Bronchial epithelial cell (primary cell): Measurements from ENCODE around the gene LCLAT1. TPM values are rescaled to one million over a fixed set of nuclear protein-coding genes. Genes with fewer than 3 reads are reported as not detected.
"Not testable (repeated sequence)": the region's sequence is repeated elsewhere in the genome, so short reads cannot be mapped to it uniquely, and the experiment has no call there.

ENCODE experiments used
- DNase-seq: peaks from one replicate; pipeline ENCODE4 v3.0.0-alpha.2; 2010; ENCODE audit warnings: low read depth
- FAIRE-seq: peaks from 2 replicates; lab custom pipeline; 2011; peaks lifted over from hg19 to GRCh38; lab: Jason Lieb, UNC
- H3K27me3 ChIP-seq: 2 replicates; pipeline ENCODE4 v1.5.1; 2011; ENCODE audit warnings: low read length; ENCODE audit not compliant: control insufficient read depth, insufficient read depth
- H3K36me3 ChIP-seq: 2 replicates; pipeline ENCODE4 v1.5.1; 2011; ENCODE audit warnings: low read length; ENCODE audit not compliant: control insufficient read depth, insufficient read depth
- H3K4me3 ChIP-seq: 2 replicates; pipeline ENCODE4 v1.5.1; 2011; ENCODE audit warnings: mild to moderate bottlenecking, low read depth, low read length, control low read depth
- total RNA-seq: library from RNA; depleted of rRNA; stranded (reverse); fragments of >200 nt; gene quantifications from 2 replicates; pipeline ENCODE4 v1.2.1, GENCODE V29; 2014
- TF ChIP-seq, protein P1 (sequence below): IDR thresholded peaks from 2 replicates; pipeline ENCODE4 v1.5.1; 2011; ENCODE audit warnings: mild to moderate bottlenecking, moderate library complexity, low read length, control low read depth, inconsistent platforms; ENCODE audit not compliant: insufficient read depth, severe bottlenecking

LCLAT1 gene
- total RNA-seq, 1 donor from 2014 or later, result 8.7 TPM

DNA sequence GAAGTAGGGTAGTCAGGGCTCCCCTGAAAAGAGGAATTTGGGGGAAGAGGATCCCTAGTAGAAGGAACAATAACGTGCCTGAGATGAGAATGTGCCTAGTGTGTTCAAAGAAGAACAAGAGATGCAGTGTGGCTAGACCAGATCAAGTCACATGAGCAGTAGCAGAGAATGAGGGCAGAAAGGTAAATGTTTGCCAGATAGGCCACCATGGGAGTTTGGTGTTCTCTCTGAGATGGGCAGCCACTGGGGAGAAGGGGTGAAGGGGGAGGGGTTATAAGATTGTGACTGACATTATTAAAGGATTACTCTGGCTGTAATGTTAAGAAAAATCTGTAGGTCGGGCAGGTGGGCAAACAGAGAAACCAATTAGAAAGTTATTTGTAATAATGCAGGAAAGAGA is 166.0 kb downstream of the LCLAT1 start:
- H3K27me3 ChIP-seq, result no peaks in the 10 kb centered on the region
- H3K4me3 ChIP-seq, result no peak overlapping the region
- TF ChIP-seq, protein P1, sequence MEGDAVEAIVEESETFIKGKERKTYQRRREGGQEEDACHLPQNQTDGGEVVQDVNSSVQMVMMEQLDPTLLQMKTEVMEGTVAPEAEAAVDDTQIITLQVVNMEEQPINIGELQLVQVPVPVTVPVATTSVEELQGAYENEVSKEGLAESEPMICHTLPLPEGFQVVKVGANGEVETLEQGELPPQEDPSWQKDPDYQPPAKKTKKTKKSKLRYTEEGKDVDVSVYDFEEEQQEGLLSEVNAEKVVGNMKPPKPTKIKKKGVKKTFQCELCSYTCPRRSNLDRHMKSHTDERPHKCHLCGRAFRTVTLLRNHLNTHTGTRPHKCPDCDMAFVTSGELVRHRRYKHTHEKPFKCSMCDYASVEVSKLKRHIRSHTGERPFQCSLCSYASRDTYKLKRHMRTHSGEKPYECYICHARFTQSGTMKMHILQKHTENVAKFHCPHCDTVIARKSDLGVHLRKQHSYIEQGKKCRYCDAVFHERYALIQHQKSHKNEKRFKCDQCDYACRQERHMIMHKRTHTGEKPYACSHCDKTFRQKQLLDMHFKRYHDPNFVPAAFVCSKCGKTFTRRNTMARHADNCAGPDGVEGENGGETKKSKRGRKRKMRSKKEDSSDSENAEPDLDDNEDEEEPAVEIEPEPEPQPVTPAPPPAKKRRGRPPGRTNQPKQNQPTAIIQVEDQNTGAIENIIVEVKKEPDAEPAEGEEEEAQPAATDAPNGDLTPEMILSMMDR, result no peak
- no peak for DNase-seq
- FAIRE-seq, result no peak
- no peaks in the 10 kb centered on the region for H3K36me3 ChIP-seq

DNA sequence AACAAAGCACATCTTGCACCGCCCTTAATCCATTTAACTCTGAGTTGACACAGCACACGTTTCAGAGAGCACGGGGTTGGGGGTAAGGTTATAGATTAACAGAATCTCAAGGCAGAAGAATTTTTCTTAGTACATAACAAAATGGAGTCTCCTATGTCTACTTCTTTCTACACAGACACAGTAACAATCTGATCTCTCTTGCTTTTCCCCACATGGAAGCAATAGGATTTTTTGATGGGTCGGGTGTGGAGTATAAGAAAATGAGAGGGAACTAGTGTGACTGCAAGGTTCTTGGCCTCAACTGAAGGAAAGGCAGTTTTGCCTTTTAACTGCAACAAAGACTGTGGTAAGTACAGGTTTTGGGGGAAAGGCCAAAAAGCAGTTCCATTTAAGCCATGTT is 167.2 kb downstream of the LCLAT1 start:
- not testable (repeated sequence) for DNase-seq, H3K36me3 ChIP-seq, H3K4me3 ChIP-seq, FAIRE-seq, H3K27me3 ChIP-seq

DNA sequence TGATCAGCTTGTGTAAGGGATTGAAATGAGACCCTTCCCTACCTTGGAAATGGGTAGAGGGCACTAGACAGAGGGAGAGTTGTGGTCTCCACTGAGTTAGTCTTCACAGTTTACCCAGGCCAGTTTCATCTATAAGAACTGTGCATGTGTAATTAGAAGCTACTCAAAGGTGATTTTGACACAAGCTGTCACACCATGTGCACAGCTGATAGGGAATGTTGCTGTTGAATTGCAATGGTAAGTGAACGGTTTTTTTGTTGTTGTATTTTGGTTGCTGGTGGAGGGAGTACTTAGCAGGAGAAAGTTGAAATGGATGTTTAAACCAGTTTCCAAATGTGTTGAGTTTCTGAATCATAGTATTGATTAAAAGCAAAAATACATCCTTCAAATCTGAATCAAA is 168.9 kb downstream of the LCLAT1 start:
- TF ChIP-seq, protein P1, result no peak
- Histone ChIP-seq H3K4me3 (no peak overlapping the region), H3K27me3 (no peaks in the 10 kb centered on the region), H3K36me3 (no peaks in the 10 kb centered on the region)
- FAIRE-seq, result no peak
- no peak for DNase-seq

DNA sequence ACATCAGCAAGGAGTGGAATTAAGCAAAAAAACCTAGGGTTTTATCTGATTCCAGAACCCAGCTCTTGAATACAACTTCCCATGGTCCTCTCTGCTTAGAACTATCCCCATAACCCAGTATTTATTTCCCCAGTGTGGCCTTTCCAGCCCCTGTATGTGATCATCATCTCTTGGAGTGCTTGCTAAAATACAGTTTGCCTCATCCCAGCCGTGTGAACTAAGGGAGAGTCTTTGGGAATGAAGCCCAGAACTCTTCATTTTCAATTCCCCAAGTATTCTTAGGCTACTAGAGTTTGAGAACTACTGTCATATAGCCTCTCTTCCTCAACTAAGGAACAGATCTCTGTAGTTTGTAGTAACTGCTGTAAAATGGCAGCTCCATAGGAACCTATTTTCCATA is 173.1 kb downstream of the LCLAT1 start:
- no peak for FAIRE-seq
- H3K36me3 ChIP-seq, result no peaks in the 10 kb centered on the region
- no peak overlapping the region for H3K4me3 ChIP-seq
- TF ChIP-seq, protein P1, result no peak
- no peak for DNase-seq
- no peaks in the 10 kb centered on the region for H3K27me3 ChIP-seq

DNA sequence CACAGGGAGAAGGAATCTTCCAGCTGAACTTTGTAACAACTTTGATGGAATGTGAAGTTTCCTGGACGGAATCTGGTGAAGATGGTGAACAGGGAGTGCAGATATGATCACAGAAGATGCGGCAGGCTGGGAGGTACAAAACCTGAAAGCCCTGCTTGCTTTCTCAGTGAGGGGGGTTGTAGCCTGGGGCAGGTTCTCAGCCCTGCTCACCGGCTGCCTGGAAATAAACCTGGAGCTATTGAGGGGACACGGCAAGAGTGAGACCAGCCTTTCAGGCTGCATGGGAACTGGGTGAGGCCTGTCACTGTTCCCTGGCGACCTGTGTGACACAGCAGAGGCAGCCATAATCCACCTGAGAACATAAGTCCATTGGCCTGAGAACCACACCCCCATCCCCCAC is 174.8 kb downstream of the LCLAT1 start:
- TF ChIP-seq, protein P1, result no peak
- H3K4me3 ChIP-seq, result no peak overlapping the region
- FAIRE-seq, result no peak

DNA sequence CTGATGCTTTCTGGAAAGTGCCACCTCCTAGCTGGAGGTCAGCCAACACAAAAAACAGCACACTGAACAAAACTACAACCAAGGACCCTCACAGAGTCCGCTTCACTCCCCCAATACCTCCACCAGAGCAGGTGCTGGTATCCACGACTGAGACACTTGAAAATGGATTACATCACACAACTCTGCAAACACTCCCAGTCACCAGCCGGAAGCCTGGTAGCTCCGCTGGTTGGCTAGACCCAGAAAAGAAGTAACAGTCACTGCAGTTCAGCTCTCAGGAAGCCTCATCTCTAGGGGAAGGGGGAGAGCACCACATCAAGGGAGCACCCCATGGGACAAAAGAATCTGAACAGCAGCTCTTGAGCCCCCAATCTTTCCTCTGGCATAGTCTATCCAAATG is 175.4 kb downstream of the LCLAT1 start:
- Histone ChIP-seq H3K4me3 (no peak overlapping the region), H3K36me3 (no peaks in the 10 kb centered on the region), H3K27me3 (no peaks in the 10 kb centered on the region)
- TF ChIP-seq, protein P1, result no peak
- DNase-seq, result no peak
- peak; percentile 77 for FAIRE-seq

More for the DNA sequence above, 174.8 kb downstream of the LCLAT1 start:
- H3K27me3 ChIP-seq, result no peaks in the 10 kb centered on the region
- no peaks in the 10 kb centered on the region for H3K36me3 ChIP-seq
- no peak for DNase-seq
